K562 (cell line): ENCODE measurements around the gene BOLA1. TPM values are rescaled to one million over a fixed set of nuclear protein-coding genes. Genes with fewer than 3 reads are reported as not detected.

Source experiments
- ARNT ChIP-seq, 2 experiments: fragments of 450-650 bp; IDR thresholded peaks; 2 replicates each; pipeline ENCODE4 v1.6.1; 2016; ENCODE audit warnings: mild to moderate bottlenecking in 1 of 2
- FOXK2 ChIP-seq, 2 experiments: fragments of 450-650 bp; IDR thresholded peaks in 1 of 2; conservative IDR thresholded peaks in 1 of 2; 2 replicates each; pipeline ENCODE4 v1.6.1; 2016; ENCODE audit warnings: low read depth in 2 of 2, mild to moderate bottlenecking in 1 of 2
- GATAD2B ChIP-seq: fragments of 450-650 bp; IDR thresholded peaks from 2 replicates; pipeline ENCODE4 v1.6.1; 2017; ENCODE audit warnings: mild to moderate bottlenecking, borderline replicate concordance
- KDM4B ChIP-seq, 2 experiments: fragments of 450-650 bp in 1 of 2; sonication (generic) in 1 of 2; IDR thresholded peaks; 2 replicates each; pipeline ENCODE4 v1.6.1; 2016 to 2017; ENCODE audit warnings: borderline replicate concordance in 2 of 2, antibody characterized with exemption in 1 of 2, low read depth in 1 of 2, mild to moderate bottlenecking in 1 of 2
- MAFG ChIP-seq: fragments of 450-650 bp; conservative IDR thresholded peaks from 2 replicates; pipeline ENCODE4 v1.6.1; 2016; ENCODE audit warnings: missing genetic modification characterization, missing compliant biosample characterization
- NR2C2 ChIP-seq, 2 experiments: fragments of 200-800 bp in 1 of 2; sonication (Bioruptor generic) in 1 of 2; sonication (generic) in 1 of 2; formaldehyde crosslinking in 1 of 2; IDR thresholded peaks; 2 replicates each; pipeline versions ENCODE4 v1.6.1 to v1.8.0; 2016 to 2022; ENCODE audit warnings: mild to moderate bottlenecking in 1 of 2, missing compliant biosample characterization in 1 of 2, missing genetic modification characterization in 1 of 2, missing genetic modification reagents in 1 of 2
- PHF8 ChIP-seq: fragments of 200-600 bp; sonication (generic); IDR thresholded peaks from 2 replicates; pipeline ENCODE4 v1.6.1; 2012; ENCODE audit warnings: mixed run types, mild to moderate bottlenecking, inconsistent platforms, low read length, moderate library complexity, borderline replicate concordance
- RBBP5 ChIP-seq: fragments of 200-600 bp; sonication (generic); IDR thresholded peaks from 2 replicates; pipeline ENCODE4 v1.6.1; 2012; ENCODE audit warnings: borderline replicate concordance, mild to moderate bottlenecking, low read length, control low read depth, inconsistent platforms; ENCODE audit not compliant: insufficient read depth, poor library complexity, severe bottlenecking
- SAP30 ChIP-seq: fragments of 200-600 bp; sonication (generic); IDR thresholded peaks from 2 replicates; pipeline ENCODE4 v1.6.1; 2012; ENCODE audit warnings: borderline replicate concordance, low read depth, mild to moderate bottlenecking, moderate library complexity, low read length, control low read depth, inconsistent platforms; ENCODE audit not compliant: insufficient read depth, poor library complexity, severe bottlenecking
- ZNF175 ChIP-seq: fragments of 200-800 bp; sonication (Bioruptor generic); IDR thresholded peaks from 2 replicates; pipeline ENCODE4 v1.6.1; 2016; ENCODE audit warnings: low read depth, mild to moderate bottlenecking, missing genetic modification characterization, missing compliant biosample characterization
- polyA plus RNA-seq, 8 experiments: library from polyadenylated mRNA; depleted of rRNA in 4 of 8; stranded (reverse) in 5 of 8; unstranded in 3 of 8; fragments of >200 nt; fragmentation: Nextera tagmentation in 2 of 8; fragmentation: Illumina TruSeq in 1 of 8; extraction: Ambion mirVana in 2 of 8; extraction: Trizol in 1 of 8; gene quantifications; 2 replicates each; pipeline versions ENCODE4 v1.2.1 to v1.2.3, GENCODE V29; 2011 to 2014; ENCODE audit warnings: inconsistent platforms in 1 of 8, missing spikeins in 1 of 8
- total RNA-seq, 7 experiments: library from RNA; depleted of rRNA in 6 of 7; stranded (reverse); fragments of >200 nt in 6 of 7; fragmentation: Illumina TruSeq in 2 of 7; extraction: Trizol in 2 of 7; gene quantifications; 2 replicates each; pipeline versions ENCODE4 v1.2.1 to v1.2.3, GENCODE V29; 2011 to 2021; ENCODE audit warnings: low replicate concordance in 1 of 7
- TF ChIP-seq, protein P1 (sequence below): fragments of 450-650 bp; IDR thresholded peaks from 2 replicates; pipeline ENCODE4 v1.7.1; 2018; ENCODE audit warnings: mild to moderate bottlenecking, low read depth; ENCODE audit not compliant: partially characterized antibody
- TF ChIP-seq, protein P2 (sequence below), 2 experiments: fragments of 450-650 bp; conservative IDR thresholded peaks; 2 replicates each; pipeline ENCODE4 v1.6.1; 2017; ENCODE audit warnings: mild to moderate bottlenecking in 2 of 2, moderate library complexity in 2 of 2

BOLA1 gene
- total and polyA plus RNA-seq, 9 of the 15 experiments (the other 6 are each of a cell fraction or from before 2014, with no cell fraction given), result 0.18 to 1.2 (median 0.40) TPM; not detected in 2

DNA sequence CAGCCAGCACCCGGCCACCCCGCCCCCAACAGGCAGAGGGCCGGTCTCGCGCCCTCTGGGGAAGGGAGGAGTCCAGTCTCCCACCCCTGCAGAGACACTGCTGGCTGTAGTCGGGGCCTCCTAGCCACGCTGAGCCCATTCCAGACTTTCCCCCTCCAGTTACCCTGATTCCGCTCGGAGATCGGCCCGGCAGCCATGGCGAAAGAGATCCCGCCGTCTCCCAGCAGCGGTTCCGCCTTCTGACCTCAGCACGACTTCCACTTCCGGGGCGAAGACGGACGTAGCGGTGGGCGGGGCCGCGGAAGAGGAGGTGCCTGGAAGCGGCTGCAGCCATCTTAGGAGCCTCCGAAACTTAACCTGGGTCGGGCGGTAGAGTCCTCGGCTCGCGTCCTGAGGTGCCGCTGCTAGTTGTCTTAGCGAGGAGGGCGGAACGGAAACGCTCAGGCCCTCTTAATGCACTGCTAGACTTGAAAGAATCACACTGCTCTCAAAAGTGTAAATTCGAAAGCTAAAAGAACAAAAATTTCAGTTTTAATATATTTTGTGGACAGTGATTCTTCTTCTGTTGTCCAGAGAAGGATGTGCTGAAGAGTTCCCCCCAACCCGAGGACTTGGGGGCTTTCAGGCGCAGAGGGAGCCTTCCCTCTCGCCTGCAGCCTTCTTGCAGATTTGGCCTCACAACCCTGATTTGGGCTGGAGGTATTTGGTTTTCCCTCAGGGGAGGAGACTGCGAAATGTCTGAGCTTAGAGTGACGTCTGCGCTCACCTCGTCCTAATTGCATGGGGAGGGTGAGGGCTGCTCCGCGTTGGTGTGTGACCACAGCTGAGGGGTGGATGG lies 28.4 kb downstream of the BOLA1 start, which contains the start of gene SF3B4 (continued):
- TF ChIP-seq, protein P1, sequence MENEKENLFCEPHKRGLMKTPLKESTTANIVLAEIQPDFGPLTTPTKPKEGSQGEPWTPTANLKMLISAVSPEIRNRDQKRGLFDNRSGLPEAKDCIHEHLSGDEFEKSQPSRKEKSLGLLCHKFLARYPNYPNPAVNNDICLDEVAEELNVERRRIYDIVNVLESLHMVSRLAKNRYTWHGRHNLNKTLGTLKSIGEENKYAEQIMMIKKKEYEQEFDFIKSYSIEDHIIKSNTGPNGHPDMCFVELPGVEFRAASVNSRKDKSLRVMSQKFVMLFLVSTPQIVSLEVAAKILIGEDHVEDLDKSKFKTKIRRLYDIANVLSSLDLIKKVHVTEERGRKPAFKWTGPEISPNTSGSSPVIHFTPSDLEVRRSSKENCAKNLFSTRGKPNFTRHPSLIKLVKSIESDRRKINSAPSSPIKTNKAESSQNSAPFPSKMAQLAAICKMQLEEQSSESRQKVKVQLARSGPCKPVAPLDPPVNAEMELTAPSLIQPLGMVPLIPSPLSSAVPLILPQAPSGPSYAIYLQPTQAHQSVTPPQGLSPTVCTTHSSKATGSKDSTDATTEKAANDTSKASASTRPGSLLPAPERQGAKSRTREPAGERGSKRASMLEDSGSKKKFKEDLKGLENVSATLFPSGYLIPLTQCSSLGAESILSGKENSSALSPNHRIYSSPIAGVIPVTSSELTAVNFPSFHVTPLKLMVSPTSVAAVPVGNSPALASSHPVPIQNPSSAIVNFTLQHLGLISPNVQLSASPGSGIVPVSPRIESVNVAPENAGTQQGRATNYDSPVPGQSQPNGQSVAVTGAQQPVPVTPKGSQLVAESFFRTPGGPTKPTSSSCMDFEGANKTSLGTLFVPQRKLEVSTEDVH, result peak; percentile 95
- TF ChIP-seq, protein P2, sequence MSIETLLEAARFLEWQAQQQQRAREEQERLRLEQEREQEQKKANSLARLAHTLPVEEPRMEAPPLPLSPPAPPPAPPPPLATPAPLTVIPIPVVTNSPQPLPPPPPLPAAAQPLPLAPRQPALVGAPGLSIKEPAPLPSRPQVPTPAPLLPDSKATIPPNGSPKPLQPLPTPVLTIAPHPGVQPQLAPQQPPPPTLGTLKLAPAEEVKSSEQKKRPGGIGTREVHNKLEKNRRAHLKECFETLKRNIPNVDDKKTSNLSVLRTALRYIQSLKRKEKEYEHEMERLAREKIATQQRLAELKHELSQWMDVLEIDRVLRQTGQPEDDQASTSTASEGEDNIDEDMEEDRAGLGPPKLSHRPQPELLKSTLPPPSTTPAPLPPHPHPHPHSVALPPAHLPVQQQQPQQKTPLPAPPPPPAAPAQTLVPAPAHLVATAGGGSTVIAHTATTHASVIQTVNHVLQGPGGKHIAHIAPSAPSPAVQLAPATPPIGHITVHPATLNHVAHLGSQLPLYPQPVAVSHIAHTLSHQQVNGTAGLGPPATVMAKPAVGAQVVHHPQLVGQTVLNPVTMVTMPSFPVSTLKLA (conservative IDR thresholded peaks at IDR 0.05), result peak; percentile 44 to 81
- TF ChIP-seq KDM4B (IDR thresholded peaks at IDR 0.05; ENCODE audit: borderline replicate concordance in 2 of 2, low read depth in 1 of 2), result peak in 1 of 2 experiments; percentile 87; a peak in 1 of 4 replicates
- peak; percentile 90; the same call in 1 of the 2 replicates for TF ChIP-seq PHF8
- TF ChIP-seq NR2C2 (CRISPR knock-in tag; IDR thresholded peaks at IDR 0.05), result peak; percentile 99
- TF ChIP-seq NR2C2 (tag; IDR thresholded peaks at IDR 0.05), result peak; percentile 100
- peak in 1 of 2 experiments; percentile 32; a peak in 1 of 4 replicates for TF ChIP-seq FOXK2 (conservative IDR thresholded peaks at IDR 0.05 in 1 of 2, IDR thresholded peaks at IDR 0.05 in 1 of 2; ENCODE audit: low read depth in 2 of 2)
- no peak for TF ChIP-seq GATAD2B
- peak; percentile 96 for TF ChIP-seq RBBP5
- peak; percentile 77 for TF ChIP-seq SAP30
- 0 out of 4 replicates have a peak, but pooled peaks of 1 of the 2 experiments have one; percentile 44 for TF ChIP-seq ARNT (IDR thresholded peaks at IDR 0.05)
- TF ChIP-seq MAFG (tag), result no peak
- no peak for TF ChIP-seq ZNF175 (CRISPR knock-in tag)
